ENCODE data around the gene EPB41L4A.

Gene EPB41L4A

DNA sequence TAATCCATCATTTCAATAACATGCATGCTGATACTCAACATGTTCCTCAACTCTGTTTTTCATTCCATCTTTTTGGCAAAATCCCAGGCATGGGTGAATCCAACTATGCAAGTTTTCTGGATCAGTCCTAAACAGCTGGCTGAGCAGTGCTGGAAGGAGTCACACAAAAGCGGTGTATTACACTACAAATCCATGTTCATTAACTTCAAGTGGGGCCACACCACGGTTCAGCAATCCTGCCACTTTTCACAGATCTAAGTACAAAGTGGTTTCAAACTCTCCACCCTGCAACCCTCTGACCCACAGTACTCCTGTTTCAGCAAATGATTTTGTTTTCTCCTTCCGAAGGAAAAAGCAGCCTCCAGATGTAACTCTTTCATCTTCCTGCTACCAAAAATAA, 222.5 kb downstream of the EPB41L4A start:
- DNase-seq, result no peak

- DNase-seq, result no peak
These were observed 223.2 kb downstream of the EPB41L4A start for GRCh38 chr5:112195924-112196323.

DNA sequence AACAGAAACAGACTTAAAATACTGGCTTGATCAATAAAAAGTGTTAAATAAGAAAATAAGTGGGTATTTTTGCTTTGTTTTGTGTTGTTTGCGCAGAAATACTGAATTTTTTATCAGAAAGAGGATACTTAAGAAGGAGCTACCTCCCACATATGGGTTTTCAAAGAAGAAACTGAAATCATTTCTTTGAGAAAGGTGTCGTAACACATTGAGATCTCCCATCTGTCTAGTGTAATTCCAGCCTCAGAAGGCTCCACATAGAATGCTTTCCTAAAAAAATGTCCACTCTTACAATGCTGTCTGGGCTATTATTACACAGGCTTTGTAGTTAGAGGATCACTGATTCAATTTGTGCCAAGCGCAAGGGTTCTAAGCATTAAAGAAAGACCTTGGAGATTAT, 226.2 kb downstream of the EPB41L4A start:
- DNase-seq, result no peak

GRCh38 chr5:112192072-112192471, 227.0 kb downstream of the EPB41L4A start:
- no peak for DNase-seq

DNA sequence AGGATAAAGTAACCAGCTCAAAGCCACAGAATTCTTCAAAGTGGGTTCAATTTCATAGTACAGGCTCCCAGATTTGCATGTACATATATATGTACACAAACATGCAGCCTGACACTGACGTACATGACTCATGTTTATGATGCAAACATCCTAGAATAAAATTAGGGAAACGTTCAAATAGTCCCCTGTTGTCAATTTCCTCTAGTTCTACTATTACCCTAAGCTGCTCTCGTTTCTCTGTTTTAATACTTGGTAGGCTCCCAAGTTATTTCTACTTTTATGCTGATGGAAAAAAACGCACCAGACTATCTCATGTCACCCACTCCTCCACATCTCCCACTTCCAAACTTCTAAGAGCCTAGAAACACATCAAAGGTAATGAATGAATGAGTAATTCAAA, 229.7 kb downstream of the EPB41L4A start:
- DNase-seq, result no peak

DNA sequence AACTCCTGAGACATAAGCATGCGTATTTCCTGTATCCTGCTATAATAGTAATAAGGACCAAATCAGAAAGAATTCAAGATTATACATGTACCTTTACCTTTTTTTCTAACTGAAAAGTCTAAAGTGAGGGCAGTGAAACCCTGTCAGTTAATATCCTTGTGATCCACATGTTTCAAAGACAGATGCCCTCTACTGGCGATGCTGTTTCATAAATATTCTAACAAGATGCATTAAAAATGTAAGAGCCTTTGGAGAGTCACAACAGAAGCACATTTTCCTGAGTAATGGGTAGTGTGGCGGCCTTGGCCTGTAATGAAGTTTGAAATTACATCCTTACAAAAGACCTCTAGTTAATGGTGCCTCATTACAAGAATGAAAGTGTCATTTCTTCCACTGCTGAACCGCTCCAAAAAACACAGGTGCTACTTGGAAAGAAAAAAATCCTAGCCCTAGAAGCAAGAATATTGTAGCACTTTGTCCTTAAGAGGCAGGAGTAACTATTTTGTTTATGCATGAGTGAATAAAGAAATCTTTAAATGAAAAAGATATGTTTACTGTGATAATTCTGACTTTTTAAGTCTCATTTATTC, 232.6 kb downstream of the EPB41L4A start:
- DNase-seq, result peak; percentile 31

DNA sequence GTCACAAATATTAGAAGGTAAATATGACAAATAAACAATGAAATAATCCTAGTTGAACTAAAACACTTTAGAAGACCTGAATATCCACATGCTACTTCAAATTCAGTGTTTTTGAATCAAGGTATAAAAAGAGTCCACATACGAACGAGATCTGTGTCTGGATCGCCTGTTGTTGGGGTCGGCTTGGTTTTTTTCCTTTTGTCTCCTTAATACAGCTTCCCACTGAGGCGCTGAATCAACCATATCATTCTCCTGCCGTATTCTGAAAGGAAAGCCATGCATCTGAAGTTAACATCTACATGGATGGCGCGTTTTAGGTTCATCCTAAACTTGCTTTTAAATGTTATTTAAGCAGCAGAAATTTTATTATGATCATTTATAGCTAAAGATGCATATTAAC, 235.2 kb downstream of the EPB41L4A start:
- DNase-seq, result no peak

GRCh38 chr5:112183103-112183711, 235.9 kb downstream of the EPB41L4A start:
- DNase-seq, result no peak

DNA sequence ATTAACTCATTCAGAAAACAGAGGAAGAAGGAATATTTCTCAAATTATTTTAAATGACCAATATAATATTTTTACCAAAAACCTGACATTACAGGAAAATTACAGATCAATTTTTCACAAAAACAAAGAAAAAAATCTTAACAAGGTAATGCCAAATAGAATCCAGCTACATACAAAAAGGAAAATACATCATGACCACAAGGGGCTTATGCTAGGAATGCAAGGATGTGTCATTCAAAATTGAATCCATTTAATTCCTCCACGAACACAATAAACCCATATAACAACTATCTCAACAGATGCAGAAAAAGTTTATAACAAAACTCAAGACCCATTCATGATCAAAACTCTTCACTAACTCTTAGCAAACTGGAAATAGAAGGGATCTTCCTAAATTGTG, 239.8 kb downstream of the EPB41L4A start:
- no peak for DNase-seq

- peak; percentile 67 for DNase-seq
These were observed 244.0 kb downstream of the EPB41L4A start for GRCh38 chr5:112174959-112175594.

DNA sequence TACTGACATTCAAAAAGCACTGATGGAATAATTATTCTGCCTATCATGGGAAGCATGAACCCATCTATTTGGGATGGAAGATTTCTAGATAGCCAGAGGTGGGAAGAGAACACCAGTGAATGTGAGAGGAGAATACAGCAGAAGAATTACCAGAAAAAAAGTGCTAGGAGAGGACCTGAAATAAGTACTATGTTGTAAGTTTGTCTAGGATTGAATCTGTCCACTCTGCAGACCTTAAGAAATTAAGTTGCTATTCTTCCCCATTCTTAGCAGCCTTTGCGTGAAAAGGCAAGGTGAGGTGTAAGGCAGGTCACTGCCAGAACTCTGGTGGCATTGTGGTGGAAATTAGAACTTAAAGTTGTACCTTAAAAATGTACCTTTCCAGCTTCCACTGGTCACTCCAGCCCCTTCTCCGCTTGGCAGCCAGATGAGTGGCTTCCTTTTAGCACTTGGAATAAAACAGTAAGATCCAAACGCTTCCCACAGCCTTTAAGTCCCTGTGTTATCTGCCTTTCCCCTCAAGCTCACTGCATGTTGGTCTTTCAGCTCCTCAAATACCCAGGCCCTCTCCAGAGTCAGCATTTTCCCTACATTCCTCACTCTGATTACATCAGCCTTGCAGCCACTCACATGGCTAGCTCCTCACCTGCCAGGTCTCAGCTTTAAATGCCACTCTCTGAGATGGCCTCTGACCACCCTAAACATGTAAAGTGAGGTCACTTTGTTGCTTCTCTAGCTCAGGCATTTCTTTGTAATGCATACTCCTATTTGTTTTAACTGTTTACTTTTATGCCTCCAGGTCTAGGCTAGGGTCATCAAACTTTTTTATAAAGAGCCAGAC, 253.0 kb downstream of the EPB41L4A start:
- DNase-seq, result no peak

- DNase-seq, result no peak
These were observed 253.7 kb downstream of the EPB41L4A start for GRCh38 chr5:112165399-112165798.

DNA sequence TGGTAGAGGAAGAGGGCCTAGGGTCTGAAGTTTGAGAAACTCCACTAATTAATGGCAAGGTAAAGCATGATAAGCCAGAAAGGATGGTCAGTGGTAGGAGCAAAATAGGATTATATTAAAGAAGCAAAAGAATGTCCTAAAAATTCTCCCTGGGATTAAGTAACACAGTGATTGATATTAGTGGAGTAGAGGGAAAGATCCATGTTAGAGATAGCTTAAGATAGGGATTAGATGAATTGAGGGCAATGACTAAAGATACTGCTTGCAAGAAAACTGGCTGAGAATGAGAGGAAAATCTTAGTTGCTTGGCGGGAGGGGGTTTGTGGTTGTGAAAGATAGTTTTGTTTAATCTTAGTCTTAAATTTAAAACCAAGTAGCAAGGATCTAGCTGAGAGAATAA, 255.6 kb downstream of the EPB41L4A start:
- no peak for DNase-seq

DNA sequence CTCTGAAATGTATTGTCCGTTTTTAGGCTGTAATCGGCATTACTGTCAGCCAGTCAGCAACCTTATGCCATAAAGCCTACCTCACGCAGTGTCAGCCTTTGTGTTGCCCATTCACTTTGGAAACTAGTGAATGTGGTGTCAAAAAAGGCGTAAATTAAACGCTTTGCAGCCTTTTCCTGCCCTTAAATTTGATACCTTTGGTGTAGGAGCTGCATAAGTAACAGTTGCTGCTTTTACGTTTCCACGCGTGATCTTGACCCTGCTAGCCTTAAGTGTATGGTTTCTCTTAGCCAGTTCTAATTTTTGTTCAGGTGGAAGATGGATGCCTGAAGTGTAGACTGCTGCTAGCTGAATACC, 257.7 kb downstream of the EPB41L4A start:
- no peak for DNase-seq

DNA sequence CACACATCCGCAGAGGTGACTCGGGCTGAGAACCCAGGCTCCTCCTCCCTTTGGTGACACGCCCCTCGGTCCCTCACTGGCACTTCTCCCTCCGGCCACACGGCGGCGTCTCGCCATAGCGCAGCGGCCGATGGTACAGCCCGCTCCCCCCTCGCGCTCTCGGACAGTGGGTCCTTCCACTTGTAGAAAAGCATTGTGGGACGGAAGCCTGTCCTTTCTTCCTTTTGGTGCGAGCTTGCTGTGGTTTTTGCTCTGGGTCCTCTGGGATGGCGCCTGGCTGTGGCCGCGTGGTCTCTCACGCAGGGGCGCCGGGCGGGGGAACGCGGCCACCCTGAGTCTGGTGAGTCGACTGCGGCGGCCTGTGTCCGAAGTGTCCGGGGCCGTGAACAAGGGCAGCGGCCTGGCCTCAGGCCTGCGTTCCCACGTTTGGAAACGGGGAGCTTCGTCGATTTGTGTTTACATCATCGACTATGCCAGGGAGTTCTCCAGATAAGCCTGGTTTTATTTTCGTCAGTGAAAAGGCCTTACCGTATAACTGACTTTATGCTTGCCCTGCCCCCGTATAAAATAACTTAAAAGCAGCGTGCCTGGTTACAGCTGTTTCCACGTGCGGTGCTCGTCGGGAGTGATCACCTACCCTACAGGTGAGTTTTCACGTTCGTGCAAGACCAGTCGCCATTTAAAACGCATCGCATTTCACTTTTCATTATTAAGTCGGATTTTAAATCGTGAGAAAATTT, 258.3 kb downstream of the EPB41L4A start:
- peak; percentile 98 for DNase-seq

DNA sequence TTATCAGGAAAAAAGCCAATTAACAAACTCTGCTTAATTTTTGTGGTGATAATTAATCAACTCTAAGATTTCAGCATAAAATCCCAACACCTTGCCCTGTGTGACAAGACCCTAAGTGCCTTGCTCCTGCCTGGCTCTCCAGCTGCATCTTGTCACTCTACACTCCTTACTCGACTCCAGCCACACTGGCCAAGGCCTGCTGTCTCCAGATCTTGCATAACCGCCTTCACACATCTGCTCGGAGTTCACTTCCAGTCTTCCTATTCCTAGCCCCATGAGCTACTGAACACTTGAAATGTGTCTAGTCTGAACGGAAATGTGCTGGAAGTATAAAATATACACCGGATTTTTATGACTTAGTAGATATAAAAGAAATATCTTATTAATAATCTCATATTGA, 259.6 kb downstream of the EPB41L4A start:
- no peak for DNase-seq

- no peak for DNase-seq
These were observed 262.9 kb downstream of the EPB41L4A start for GRCh38 chr5:112156211-112156610.

DNA sequence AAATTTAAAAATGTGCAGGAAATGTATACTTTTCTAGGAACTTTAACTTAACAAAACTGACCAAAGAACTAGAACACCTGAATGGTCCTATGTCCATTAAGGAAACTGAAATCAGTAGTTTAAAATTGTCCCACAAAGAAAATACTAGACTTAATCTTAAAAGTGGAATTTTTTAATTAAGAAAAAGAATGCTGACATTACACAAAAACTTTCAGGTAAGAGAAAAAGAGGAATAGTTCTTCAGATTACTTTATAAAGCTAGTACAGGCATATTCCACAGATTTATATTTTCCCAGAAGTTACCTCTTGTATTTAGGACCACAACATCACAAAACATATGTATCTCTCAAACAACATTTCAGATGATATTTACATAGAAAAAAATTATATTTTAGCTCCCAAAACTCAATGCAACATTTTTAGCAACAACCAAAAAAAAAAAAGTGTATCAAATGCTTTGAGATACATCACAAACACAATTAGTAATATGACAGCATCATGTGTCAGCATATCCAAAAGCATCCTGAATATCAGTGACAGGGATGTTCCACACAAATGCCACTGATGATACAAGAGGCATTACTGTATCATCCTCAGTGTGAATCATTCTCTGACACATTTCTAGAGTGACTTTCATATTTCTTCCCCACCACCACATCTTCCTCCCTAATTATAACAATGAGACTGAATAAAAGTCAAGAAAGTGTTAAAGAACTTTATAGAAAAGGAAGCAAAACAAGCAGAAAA, 264.0 kb downstream of the EPB41L4A start:
- no peak for DNase-seq

DNA sequence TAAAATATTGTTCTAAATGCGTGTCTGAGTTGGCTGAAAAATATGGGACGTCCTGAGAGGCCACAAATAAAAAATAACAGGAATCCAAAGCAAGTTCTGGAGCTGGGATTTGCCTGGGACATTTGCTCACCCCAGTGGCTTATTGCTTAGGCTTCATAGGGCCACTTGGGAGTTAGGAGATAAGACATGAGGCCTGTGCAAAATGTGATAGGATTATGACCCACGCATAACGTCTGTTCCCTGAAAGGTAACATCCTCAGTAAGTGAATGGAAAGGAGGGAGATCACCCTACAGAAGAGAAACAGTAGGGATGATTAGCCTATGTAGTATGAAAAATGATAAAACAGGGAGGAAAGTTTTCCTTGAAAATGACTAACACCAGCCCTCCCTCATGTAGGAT, 269.4 kb downstream of the EPB41L4A start:
- DNase-seq, result no peak

GRCh38 chr5:112146323-112147226, 272.5 kb downstream of the EPB41L4A start:
- DNase-seq, result peak; percentile 69

GRCh38 chr5:112143690-112144089, 275.4 kb downstream of the EPB41L4A start:
- no peak for DNase-seq

Measured in retina (tissue), 1 donor.